HG03108 (cell line): ENCODE results near the gene STAMBPL1.

ENCODE experiments used
- ATAC-seq: cut with Tn5 transposase; IDR thresholded peaks from one replicate; pipeline ENCODE4 v1.9.1; 2021; ENCODE audit warnings: moderate library complexity; ENCODE audit not compliant: unreplicated experiment

The STAMBPL1 gene

DNA sequence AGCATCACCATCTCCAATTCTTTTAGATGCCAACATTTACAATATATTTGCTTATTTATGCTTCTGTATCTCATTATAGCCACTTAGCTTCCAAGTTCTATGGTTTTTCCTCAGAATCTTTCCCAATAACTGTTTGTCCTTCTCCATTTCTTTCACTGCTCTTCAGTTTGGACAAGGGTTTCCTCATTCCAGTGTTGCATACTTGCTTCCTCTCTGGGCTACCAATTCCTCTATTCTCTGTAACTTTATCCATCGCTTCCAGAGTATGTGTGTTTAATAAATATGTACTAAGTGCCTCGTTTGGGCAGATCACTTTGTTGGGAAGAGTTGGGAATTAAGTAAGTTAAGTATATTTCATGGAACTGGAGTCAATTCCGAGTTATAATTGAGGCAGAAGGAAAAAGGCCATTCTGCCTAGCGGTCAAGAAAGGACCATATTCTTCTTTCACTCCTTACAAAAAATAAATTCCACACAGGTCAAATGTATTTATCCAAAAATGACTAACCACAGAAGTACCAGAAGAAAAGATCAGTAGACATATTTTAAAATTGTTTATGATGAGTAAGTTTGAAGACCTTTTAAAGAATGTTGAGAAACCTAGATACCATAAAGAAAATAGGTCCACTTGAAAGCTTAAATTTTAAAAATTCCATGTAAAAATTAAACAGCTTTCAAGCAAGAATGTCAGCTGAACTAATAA, 10.8 kb downstream of the STAMBPL1 start:
- no peak for ATAC-seq

DNA sequence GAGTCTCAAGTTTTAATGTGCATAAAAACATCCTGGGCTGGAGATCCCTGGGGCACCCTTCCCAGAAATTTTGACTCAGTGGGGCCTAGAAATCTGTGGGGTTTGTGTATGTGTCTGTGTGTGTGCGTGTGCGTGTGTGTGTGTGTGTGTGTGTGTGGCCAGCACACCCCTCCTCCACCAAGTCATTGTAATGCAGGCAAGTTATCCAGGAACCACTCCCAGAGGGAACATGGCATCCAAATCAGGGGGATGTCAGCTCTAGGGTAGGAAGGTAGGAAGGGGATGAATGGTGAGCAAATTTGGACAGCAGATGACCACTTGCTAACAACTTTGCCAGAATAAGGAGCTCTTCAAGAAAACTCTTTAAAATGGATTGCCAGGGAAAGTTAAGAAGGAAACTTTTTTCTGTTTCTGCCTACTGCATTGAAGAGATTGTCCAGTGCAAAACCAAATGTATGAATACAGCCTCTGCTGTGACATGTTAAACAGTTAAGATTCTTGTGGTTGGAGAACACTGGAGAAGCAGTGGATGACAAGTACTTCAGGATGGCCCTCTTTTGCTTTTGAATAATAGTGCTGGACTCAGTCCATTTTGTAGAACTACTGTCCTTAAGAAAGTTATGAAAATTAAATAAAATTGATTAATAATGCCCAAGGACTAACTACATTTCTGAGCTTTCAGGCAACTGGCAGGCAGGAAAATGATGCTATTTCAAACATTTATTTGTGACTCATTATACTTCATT, 12.3 kb downstream of the STAMBPL1 start:
- no peak for ATAC-seq

DNA sequence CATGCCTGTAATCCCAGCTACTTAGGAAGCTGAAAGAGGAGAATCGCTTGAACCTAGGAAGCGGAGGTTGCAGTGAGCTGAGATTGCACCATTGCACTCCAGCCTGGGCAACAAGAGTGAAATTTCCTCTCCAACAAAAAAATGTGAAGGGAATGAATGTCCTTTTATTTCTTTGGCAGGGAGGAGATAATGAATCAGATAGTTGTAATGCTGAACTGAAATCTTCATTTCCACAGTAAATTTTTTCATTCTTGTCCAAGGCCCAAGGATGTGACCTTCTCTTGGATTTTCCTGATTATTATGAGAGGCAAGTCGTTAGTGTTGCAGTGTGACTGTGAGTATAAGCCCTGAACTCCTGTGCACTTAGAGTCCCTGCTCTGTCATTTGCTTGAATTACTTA, 13.6 kb downstream of the STAMBPL1 start:
- no peak for ATAC-seq

DNA sequence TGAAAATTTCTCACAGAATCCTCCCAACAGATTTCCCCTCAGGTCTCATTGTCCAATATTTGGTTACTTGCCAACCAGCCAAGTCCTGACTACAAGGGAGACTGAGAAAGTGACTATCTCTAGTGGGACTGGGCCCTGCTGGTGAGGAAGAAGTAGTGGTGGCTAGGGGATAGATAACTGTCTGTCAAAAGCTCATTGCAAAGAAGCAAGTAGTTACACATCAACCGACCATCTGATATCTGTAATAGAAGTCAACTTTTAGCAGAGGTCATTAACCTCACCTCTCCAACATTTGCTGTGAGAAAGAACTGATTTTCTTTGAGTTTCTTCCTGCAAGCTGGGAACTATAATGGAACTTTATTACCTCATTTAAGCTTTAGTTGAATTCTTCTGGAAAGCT, 15.2 kb downstream of the STAMBPL1 start:
- ATAC-seq: no peak

DNA sequence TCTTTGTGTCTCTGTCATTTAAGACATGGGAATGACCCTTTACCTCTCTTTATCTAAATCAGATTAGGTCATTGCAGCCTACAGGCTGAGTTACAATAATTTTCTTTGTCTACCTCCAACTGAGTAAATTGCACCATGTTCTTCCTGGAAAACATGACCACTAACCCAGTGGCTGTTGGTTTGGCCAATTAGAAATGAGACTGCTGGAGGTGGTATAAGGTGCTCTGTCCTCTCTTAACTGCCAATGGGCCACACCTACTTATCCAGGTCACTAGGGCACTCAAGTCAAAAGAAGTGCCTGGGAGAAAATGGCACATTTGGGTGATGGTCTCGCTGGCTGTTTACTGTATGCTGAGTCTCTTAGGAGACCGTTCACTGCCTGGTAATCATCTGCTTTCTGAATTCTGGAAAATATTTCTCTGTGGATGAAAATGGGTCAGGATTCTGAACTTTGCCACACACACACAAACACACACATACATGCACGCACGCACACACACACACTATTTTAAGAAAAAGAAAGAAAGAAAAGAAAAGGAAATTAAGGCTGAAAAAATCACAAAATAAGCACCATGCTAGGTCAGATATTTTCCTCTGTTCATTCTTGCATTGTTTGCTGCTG, 16.4 kb downstream of the STAMBPL1 start:
- ATAC-seq: no peak

DNA sequence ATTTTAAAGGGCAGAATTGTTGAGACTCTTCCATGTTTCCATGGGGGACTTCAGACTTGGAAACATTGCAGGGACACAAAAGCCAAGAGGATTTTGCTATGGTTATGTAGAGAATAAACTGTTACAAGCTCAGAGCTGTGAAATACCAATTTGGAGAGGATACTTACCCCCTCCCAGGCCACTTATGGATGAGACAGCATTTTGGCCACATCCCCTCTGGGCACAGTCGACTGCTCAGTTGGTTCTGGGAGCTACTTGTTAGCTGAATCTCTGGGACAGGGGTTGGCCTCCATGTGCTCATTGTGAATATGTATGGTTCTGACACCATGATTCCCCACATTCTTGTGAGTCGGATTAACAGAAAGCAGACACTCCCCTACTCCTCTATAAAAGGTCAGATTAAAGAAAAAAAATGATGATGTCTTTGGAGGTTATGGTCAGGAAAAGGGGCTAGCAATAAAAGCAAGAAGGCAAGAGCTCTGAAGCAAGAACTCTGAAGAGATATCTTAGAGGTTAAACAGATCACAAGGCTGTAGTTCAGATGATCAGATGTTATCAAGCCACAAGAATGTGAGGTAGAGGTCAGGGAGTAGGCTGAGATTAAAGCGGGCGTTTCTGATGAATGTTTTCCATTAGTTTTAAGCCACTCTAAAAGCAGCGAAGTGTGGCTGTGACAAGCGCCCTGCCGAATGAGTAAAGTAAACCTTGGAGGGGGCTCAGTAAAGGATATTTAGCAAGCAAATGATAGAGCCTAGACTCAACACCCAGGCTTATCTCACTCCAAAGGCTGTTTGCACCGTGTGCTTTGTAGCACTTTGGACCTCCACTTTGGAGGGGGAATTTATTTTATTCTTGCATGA, 17.2 kb downstream of the STAMBPL1 start:
- ATAC-seq: no peak

DNA sequence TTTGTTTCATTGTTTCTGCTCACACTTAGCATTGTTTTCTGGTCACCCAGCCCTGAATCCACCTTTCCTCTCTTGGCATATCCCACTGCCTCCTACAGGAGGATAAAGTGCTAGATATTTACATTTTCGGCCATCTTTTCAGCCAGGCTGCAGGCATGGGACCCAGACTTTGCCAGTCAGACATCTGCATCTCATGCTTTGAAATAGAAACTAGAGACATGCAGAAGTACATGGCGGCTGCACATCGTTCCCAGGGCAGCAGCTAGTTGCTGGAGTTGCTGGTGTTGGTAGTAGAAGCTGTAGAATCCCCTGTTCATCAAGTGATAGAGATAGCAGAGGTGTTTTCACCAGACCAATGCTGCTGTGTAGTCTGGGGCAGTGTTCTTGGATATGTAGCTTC, 18.7 kb downstream of the STAMBPL1 start:
- ATAC-seq: no peak

DNA sequence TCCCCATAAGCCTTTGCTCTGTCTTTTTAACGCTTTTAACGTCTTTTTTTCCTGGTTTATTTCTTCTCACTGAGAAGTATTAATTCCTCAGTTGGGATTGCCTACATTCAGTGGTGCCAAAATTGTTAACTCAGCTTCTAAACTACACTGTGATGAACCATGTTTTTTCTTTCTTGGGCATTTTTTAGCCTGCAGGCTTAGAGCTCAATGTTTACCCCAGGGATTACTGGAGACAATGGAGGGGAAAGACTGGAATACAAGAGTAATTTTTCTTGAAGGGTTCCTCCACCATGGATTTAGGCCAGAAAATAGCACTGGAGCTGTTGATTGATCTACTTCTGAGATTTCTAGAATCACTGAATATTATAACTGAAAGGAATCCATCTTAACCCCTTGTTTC, 19.8 kb downstream of the STAMBPL1 start:
- no peak for ATAC-seq

DNA sequence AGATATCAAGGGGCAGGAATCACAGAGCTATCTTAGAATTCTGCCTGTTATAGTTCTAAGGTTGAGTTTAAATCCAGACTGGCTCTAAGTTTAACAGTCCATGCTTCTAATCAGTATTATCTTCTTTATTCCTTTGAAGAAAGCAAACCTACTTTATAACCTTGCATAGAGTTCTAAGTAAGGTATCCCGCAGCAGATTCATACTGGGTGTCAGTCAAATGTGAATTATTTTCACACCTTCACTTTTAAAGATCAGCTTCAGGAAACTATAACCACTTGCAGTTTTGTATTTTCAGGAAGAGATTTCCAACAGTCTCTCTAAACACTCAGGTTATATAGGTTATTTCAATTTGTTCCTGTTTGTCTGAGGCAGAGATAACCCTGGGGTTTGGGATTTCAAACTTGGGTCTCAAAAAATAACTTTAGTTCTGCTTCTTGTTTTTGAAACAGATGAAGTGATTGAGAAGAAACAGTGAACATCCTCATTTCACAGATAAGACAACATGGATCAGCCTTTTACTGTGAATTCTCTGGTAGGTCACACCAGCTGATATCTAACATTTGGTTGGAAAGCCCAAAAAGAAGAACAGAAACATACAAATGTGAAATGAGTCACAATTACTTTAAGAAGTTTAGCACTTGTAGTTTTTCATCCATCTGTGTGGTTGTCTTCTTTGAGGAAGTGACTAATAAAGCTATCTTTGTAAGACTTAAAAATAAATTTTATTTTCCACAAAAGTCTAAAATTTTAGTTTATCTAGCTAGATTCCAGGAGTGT, 21.4 kb downstream of the STAMBPL1 start:
- ATAC-seq: peak; percentile 82

DNA sequence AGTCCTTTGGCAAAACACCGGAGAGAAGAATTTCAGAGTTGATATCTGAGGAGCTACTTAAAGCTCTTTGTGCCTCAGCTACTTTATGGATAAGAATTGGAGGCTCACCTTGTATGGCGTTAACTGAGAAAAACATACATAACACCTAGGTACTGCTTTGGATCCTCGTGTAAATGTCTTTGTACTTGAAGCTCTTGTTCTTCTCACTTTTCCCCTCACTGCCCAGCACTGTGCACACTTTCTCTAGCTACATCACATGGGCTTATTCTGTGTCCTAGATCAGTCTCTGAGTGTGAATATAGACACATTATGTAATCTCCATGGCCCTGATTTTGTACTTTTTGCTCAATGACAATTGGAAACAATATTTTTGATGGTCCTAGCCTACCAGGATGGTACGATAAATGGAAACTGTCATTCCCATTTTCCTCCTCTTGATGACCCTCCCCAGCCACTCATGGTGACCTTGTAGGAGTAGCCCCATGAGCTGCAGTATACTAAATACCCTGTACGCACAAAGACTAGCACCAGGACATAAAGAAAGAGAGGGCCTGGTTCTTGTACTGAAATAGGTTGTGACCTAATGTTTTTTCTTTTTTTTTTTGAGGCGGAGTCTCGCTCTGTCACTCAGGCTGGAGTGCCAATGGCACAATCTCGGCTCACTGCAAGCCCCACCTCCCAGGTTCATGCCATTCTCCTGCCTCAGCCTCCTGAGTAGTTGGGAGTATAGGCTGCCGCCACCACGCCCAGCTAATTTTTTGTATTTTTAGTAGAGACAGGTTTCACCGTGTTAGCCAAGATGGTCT, 22.1 kb downstream of the STAMBPL1 start:
- ATAC-seq: peak; percentile 25

DNA sequence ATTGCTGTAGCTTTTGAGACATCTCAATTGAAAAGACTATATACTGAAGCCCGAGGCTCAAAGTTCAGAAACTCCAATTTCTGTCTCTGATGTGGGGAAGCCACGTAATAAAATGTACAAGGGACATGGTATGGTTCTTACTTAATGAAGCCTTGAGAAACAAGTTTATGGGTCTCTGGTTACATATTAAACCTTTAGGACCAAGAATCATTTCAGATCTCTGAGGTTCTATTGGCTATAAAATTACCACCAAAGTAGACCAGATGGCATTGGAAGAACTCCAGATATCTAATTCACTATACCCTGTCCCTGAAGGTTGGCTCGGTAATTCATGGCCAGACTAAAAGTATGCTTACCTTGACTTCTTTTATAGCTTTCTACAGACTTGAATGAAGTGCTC, 23.7 kb downstream of the STAMBPL1 start:
- no peak for ATAC-seq

DNA sequence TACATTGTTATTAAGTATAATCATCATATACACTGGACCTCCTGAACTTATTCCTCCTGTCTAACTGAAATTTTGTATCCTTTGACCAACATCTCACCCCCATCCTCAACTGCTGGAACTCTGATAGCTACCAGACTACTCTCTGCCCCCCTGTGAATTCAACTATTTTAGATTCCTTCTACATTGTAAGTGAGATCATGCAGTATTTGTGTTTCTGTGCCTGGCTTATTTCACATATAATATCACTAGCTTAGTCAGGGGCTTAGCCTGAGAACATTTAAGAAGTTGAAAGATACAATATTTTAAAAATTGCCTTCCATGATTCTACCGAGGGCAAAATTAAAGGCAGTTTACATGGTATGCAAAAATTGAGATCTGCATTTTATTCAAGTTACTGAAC, 26.9 kb downstream of the STAMBPL1 start:
- no peak for ATAC-seq

DNA sequence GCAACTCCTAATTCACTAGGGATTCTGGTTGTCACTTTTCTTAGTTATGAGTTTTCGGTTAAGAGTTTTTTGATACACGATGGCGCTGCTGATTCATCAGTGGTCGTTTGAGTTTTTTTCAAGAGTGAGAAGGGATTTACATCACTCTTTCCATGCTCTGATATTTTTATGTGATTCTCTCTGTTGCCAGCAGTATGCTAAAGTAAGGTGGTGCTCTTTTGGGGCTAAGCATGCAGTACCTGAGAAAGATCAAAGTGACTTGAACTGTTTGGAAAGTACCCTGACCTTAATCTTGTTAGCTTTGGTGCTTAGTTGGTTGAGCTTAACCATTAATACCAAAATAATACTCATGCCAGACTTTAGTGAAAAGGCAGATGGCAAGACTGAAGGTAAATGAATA, 28.1 kb downstream of the STAMBPL1 start:
- no peak for ATAC-seq

DNA sequence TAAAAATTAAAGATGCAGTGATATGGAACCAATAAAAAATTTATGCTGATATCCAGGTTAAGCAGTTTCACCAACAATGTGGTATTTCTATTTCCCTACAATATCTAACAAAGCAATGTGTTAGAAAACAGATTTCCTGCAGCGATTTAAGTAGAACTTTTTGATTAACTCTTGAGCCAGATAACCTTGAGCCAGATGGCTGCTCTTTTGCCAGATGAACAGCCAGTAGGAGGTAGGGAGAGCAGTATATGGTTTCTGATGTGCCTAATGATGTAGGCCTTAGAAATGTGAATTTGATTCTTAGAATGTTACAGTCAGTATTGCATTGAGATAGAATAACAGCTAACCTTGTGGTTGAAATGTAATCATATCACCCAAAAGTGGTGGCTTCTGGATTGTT, 31.1 kb downstream of the STAMBPL1 start:
- no peak for ATAC-seq

DNA sequence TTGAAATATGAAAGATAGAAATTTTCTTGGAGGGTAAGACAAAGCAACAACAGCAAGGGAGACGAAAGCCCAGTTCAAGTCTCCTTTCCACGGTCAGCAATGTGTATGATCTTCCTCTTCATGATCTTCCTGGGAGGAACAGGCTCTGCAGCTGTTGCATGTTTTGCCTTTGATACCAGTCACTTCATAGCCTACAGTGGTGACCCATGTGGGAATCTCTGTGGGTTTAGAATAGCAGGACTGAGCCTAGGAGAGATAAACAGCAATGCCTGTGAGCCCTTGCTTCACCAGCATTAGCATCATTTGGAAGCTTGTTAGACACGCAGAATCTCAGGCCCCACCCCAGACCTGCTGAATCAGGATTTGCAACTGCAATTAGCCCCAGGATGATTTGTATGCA, 31.8 kb downstream of the STAMBPL1 start:
- ATAC-seq: no peak

DNA sequence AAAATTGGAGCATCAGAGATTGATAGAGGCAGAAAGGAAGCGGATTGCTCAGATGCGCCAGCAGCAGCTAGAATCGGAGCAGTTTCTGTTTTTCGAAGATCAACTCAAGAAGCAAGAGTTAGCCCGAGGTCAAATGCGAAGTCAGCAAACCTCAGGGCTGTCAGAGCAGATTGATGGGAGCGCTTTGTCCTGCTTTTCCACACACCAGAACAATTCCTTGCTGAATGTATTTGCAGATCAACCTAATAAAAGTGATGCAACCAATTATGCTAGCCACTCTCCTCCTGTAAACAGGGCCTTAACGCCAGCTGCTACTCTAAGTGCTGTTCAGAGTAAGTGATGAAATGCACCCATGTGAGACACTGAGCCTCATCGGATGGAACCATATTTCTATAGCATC, 33.1 kb downstream of the STAMBPL1 start:
- no peak for ATAC-seq

DNA sequence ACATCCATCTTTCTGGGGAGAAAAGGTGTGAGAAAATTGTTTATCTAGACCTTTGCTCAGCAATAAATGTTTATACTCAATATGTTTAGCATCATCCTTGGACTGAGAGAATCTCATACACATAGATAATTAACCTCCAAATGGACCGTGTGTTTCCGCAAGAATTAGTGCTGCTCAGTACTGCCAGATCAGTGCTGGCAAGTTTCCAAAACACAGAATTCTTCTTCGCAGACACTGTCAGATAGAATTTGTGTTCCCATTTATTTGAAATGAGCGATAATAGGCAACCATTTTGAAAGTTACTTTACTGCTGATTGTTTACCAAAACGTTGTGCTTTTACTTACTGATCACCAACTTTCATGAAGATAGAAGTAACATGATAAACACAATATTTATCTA, 33.7 kb downstream of the STAMBPL1 start:
- no peak for ATAC-seq

DNA sequence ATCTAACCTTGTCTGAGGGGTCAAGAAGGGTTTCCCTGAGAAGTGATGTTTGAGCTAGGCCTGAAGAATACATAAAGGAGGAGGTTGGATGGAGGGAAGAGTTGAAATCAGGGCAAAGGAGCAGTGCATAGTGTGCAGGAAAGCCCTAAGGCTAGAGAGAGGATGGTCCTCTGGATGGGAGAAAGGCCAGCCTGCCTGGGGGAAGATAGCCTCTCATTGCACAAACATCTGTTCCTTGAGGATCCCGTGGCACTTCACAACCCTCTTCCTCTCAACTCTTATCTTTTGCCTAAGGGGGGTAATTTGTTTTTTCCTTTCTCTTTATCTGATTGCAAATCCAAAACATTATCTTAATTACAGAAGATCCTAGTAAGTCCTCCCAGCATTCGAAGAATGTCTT, 35.7 kb downstream of the STAMBPL1 start:
- no peak for ATAC-seq

DNA sequence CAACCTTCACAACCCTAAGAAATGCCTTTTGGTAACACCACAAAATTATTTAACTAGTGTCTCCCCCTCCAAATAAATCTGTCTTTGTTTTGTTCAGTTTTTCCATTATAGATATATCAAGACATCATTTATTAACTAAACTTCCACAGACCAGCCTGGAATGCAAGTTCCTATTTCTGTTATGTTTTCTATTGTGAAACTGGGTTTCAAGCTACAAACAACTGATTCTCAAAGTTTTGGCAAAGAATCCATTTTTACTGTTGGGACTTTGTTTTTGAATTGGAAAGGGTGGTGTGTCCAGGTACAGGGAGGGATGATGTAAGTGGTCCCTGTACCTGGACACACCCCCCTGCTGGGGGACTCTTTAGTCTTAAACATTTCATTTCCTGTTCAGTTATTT, 36.2 kb downstream of the STAMBPL1 start:
- ATAC-seq: no peak

DNA sequence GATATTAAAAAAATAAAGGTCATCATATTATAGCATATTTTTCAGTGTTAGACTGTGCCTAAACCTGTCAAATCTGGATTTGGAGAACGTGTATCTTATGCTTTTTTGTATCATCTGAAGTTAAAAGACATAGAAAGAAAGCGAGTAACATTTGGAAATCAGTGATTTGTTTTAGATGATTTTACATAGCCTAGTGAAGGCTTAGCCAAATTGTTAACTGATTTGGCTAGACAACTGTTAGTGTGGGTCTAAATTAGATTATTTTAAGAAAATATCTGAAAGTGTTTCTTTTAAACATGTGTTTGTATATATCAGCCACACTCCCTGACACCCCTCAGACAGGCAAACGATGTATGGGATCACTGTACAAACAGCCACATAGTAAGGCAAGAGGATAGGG, 36.9 kb downstream of the STAMBPL1 start:
- no peak for ATAC-seq
